Measurements from ENCODE around the gene CPLX3. TPM values are rescaled to one million over a fixed set of nuclear protein-coding genes. Genes with fewer than 3 reads are reported as not detected.
A peak's percentile ranks its signal among the peaks of the same experiment; 100 is the strongest.

CPLX3 gene
- total RNA-seq, 3 donors from 2014 or later: 0.66 TPM; not detected in 2

DNA sequence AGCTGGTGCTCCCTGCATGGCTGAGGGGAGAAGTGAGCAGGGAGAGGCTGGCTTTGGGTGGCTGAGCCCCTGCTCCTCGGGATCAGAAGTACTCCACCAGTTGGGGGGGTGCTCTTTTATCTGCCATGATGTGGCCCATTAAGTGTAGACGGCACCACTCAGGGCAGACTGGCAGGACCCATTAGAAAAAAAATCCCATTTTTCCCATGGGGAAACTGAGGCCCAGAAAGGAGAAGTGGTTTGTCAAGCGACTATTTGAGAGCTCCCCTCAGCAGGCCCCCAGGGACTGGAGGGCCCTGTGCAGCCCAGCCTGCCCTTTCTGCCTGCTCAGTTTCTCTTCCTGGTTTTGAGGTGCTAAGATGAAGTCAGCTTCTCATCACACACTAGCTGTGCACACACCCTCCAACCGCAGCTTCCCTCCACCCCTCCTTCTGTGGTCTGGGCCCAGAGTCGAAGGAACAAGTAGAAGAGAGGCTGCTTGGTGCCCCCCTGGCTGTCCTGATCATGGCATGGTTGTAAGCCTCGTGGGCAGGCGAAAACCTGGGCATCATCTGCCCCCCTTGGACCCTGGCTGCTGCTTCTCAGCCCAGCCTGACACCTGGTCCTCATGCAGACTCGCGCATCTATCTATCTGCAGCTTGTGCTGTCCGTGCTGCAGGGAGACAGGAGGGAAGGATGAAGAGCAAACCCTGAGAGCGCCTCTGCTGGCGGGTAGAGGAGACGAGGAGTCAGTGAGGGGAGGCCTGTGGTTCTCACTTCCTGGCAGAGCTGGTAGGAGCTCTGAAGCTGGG, 39.0 kb upstream of the CPLX3 start:
- Histone ChIP-seq H3K4me1 (peaks cover 30 to 45% of the 10 kb centered on the region in 2 donors), H3K4me3 (no peak overlapping the region), H3K27ac (peak overlapping the region; percentile 60 to 84), H3K36me3 (no peaks in the 10 kb centered on the region), H3K9me3 (no peaks in the 10 kb centered on the region), H3K27me3 (no peaks in the 10 kb centered on the region)
- TF ChIP-seq POLR2A (IDR thresholded peaks at IDR 0.05) (no peak), POLR2AphosphoS5 (IDR thresholded peaks at IDR 0.05) (no peak)
- TF ChIP-seq, protein P1, sequence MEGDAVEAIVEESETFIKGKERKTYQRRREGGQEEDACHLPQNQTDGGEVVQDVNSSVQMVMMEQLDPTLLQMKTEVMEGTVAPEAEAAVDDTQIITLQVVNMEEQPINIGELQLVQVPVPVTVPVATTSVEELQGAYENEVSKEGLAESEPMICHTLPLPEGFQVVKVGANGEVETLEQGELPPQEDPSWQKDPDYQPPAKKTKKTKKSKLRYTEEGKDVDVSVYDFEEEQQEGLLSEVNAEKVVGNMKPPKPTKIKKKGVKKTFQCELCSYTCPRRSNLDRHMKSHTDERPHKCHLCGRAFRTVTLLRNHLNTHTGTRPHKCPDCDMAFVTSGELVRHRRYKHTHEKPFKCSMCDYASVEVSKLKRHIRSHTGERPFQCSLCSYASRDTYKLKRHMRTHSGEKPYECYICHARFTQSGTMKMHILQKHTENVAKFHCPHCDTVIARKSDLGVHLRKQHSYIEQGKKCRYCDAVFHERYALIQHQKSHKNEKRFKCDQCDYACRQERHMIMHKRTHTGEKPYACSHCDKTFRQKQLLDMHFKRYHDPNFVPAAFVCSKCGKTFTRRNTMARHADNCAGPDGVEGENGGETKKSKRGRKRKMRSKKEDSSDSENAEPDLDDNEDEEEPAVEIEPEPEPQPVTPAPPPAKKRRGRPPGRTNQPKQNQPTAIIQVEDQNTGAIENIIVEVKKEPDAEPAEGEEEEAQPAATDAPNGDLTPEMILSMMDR (IDR thresholded peaks at IDR 0.05): no peak
- intact Hi-C loops (cut with DNase I; ENCODE audit: low total_unique reads): no loop called here
- peak in 1 of 2 donors; percentile 62 for DNase-seq (ENCODE audit: low spot score in 2 of 2)

DNA sequence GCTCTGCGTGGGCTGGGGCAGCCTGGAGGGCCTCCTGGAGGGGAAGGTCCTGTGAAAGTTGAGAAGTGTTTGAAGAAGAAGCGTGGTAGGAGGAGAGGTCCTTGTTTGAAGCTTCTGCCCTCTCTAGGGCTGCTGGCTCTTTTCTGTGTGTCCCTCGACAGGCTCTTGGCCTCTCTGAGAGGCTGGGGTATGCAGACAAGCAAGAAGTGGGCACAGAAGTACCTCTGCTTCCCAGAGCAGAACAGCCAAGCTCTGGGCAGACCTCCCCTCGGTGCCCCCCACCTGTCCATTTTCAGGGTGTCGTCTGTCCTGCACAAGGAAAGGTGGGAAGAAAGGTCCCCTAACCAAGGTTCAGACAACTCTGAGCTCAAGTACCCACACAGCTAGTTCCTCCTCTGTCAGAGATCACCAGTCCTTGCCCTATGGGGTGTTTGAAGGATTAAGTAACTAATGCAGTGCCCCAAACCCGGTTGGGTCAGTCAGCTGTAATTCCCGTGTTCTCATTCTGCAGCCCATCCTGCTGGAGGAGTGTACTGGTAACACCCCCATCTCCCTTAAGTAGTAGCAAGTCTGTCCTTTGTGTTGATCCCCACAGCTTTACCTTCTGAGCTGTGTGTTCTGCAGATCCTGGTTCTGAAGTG, 38.3 kb upstream of the CPLX3 start:
- TF ChIP-seq, protein P1 (IDR thresholded peaks at IDR 0.05): no peak
- TF ChIP-seq POLR2AphosphoS5 (IDR thresholded peaks at IDR 0.05) (no peak), POLR2A (IDR thresholded peaks at IDR 0.05) (no peak)
- peak overlapping the region; percentile 60 to 84 for H3K27ac ChIP-seq
- no peaks in the 10 kb centered on the region for H3K27me3 ChIP-seq
- H3K4me1 ChIP-seq: peaks cover 27 to 42% of the 10 kb centered on the region in 2 donors
- no peaks in the 10 kb centered on the region for H3K9me3 ChIP-seq
- intact Hi-C loops (cut with DNase I; ENCODE audit: low total_unique reads): no loop called here
- H3K4me3 ChIP-seq: no peak overlapping the region
- no peak for DNase-seq (ENCODE audit: low spot score in 2 of 2)
- no peaks in the 10 kb centered on the region for H3K36me3 ChIP-seq

DNA sequence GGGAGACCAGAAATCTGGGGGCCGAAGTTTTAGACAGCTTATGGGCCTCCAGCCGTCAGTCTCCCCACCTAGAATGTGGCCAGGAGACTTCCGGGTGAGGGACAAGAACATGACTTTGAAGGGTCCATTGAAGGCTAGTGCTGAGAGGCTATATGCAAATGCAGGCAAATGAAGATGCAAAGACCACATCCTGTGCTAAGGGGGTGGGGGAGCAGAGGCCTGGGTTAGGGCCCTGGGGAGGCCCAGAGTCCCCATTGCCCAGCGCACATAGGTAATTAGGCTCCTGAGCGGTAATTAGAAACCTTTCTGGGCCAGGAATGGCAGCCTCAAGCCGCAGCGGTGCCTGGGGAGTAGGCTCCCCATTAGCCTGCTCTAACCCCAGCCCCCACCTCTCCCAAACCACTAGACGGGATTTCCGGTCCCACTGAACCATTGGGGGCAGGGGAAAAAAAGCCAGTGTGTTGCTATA, 37.7 kb upstream of the CPLX3 start:
- H3K4me3 ChIP-seq: peak overlapping the region in 1 of 3 donors; percentile 25
- H3K4me1 ChIP-seq: peaks cover 23 to 36% of the 10 kb centered on the region in 2 donors
- H3K9me3 ChIP-seq: no peaks in the 10 kb centered on the region
- no peaks in the 10 kb centered on the region for H3K27me3 ChIP-seq
- H3K27ac ChIP-seq: peak overlapping the region; percentile 60 to 84
- no peaks in the 10 kb centered on the region for H3K36me3 ChIP-seq
- TF ChIP-seq POLR2A (IDR thresholded peaks at IDR 0.05) (no peak), POLR2AphosphoS5 (IDR thresholded peaks at IDR 0.05) (no peak)
- TF ChIP-seq, protein P1 (IDR thresholded peaks at IDR 0.05): no peak
- intact Hi-C loops (cut with DNase I; ENCODE audit: low total_unique reads): loop anchor here (1.0 kb wide), 1 partner anchor 35 kb away; no protein-coding TSS in a partner anchor
- no peak for DNase-seq (ENCODE audit: low spot score in 2 of 2)

DNA sequence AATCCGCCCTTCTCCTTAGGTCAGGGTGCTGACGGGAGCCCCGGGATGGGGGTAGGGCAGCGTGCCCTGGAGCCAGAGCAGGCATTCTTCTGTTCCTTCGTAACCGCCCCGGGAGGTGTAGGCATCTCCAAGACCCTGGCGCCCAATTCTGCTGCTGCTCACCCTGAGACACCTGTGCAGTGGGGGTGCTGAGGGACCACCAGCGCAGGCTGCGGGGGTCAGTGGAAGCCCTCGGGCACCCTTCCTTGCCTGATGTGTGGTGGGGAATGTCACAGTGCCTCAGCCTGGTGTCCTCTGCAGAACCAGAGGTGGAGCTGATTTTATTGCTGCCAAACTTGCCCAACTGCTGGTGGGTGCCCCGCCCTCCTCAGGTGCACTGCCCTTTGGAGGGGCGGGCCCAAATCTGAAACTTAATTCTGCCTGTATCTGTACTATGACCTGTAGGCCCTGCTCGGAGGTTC, 37.2 kb upstream of the CPLX3 start:
- Histone ChIP-seq H3K36me3 (no peaks in the 10 kb centered on the region), H3K4me3 (peak overlapping the region in 1 of 3 donors; percentile 25), H3K4me1 (peaks cover 23 to 31% of the 10 kb centered on the region in 2 donors), H3K27ac (peak overlapping the region; percentile 60 to 84), H3K9me3 (no peaks in the 10 kb centered on the region), H3K27me3 (no peaks in the 10 kb centered on the region)
- no peak for TF ChIP-seq POLR2A (IDR thresholded peaks at IDR 0.05)
- TF ChIP-seq, protein P1 (IDR thresholded peaks at IDR 0.05): no peak
- no peak for TF ChIP-seq POLR2AphosphoS5 (IDR thresholded peaks at IDR 0.05)
- DNase-seq (ENCODE audit: low spot score in 2 of 2): no peak
- intact Hi-C loops (cut with DNase I; ENCODE audit: low total_unique reads): loop anchor here (1.0 kb wide), 1 partner anchor 36 kb away; no protein-coding TSS in a partner anchor

DNA sequence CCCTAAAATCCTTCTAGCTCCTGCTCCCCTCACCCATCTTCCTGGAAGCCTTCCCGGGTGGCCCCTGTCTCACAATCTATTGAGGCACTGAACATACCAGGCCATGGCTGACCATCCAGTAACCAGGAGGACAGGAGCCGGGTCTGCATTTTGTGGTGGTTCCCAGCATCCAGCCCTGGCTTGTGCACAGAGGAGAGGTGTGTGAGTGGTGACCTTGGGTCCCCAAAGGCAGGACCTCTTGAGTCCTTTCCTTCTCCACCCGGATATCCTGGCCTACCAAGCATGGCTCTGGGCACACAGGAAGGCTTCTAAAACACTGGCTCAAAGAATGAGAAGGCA, 36.7 kb upstream of the CPLX3 start:
- H3K36me3 ChIP-seq: no peaks in the 10 kb centered on the region
- peaks cover 23 to 28% of the 10 kb centered on the region in 2 donors for H3K4me1 ChIP-seq
- TF ChIP-seq POLR2A (IDR thresholded peaks at IDR 0.05): no peak
- TF ChIP-seq POLR2AphosphoS5 (IDR thresholded peaks at IDR 0.05): no peak
- TF ChIP-seq, protein P1 (IDR thresholded peaks at IDR 0.05): no peak
- no peaks in the 10 kb centered on the region for H3K9me3 ChIP-seq
- DNase-seq (ENCODE audit: low spot score in 2 of 2): no peak
- peak overlapping the region; percentile 60 to 84 for H3K27ac ChIP-seq
- intact Hi-C loops (cut with DNase I; ENCODE audit: low total_unique reads): loop anchor here (1.0 kb wide), 1 partner anchor 36 kb away; no protein-coding TSS in a partner anchor
- H3K27me3 ChIP-seq: no peaks in the 10 kb centered on the region
- peak overlapping the region in 1 of 3 donors; percentile 25 for H3K4me3 ChIP-seq

Measured in breast epithelium (tissue), 4 donors.